ENCODE data around the gene SPACA7.

The SPACA7 gene

GRCh38 chr13:112376050-112376681 lies at the start of gene SPACA7:
Gene SPACA7, plus strand, starts transcription at chr13:112376355. Its CDS starts 31 bp downstream, at chr13:112376386.
- no peak for FAIRE-seq

GRCh38 chr13:112326821-112327370 lies 49.3 kb upstream of the SPACA7 start:
- FAIRE-seq: no peak

GRCh38 chr13:112328936-112329335 lies 47.2 kb upstream of the SPACA7 start:
- no peak for FAIRE-seq

DNA sequence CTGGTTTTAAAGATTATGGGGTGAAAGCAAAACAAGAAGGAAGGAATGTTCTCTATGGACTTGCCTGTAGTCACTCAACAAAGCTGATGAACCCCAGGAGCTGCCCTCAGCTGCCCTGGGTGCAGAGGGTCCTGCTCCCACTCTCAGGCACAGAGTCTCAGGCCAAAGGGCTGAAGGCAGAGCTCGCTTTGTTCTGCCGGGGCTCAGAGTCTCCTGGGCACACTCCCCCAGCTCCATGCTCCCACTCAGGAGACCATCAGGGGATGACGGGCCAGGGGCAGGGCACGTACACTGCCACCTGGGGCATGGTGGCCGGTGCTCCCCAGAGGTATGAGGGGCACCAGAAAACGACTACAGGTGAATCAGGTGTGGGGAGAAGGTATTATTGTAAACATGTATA lies 46.8 kb upstream of the SPACA7 start:
- FAIRE-seq: no peak

- FAIRE-seq: no peak
Observed at GRCh38 chr13:112330066-112330465, 46.1 kb upstream of the SPACA7 start.

DNA sequence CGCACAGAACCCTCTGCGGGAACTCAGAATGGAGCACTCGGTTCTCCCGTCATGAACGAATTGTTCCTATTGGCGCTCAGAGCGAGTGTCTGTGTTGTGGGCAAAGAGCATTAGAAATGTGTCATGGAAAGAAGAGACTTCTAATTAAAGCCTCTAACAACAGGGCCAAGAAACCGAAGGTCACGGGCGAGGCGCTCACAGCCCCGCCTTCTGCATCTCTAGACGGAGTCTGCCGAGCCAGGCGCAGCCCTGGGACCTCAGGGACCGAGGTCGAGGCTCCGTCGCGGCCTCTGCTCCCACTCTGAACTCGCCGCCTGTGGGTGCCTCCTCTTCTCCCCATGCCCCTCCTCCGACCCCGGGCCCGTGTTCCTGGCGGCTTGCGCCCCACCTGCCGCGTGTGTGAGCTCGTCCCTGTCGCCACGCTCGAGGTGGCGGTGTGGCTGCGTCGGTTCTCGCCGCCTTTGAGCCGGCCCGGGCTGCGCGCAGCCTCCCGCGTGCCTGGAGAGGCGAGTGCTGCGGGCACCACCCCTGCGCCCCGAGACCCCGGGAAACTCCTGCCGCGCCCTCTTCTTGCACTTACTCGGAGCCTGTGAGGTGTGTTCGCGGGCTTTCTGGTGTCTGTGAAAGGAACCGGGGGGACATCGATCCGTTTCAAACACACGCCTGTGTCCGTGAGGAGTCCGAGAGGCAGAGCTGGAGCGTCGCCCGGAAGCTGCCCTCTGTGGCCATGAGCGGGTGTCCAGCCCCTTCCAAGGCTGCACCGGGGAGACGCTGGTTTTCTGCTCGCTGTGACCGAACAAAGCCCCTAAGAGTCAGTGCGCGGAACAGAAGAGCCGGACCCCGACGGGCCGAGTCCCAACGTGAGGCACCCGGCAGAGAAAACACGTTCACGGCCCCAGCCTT lies 45.4 kb upstream of the SPACA7 start:
- no peak for FAIRE-seq

DNA sequence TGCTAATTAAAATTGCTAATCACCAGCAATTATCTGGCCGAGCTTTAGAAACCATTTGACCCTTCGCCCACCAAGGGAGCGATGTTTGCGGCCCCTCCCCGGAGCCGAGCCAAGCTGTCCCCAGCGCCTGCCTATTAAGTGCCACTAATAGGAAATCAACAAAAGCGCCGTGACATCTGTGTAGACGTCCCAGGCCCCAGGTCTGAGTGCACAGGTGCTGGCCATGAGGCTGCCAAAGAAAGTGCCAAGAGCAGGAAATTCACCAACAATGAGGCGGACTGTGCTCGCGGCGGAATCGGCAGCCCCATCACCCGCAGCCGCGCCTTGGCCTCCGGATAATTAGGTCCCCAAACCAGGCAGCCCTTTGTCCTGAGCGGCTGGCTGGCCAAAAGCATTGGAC lies 44.5 kb upstream of the SPACA7 start:
- no peak for FAIRE-seq

- no peak for FAIRE-seq
Observed at GRCh38 chr13:112332727-112333126, 43.4 kb upstream of the SPACA7 start.

GRCh38 chr13:112333756-112334543 lies 42.2 kb upstream of the SPACA7 start:
- FAIRE-seq: no peak

- no peak for FAIRE-seq
Observed at GRCh38 chr13:112335135-112335534, 41.0 kb upstream of the SPACA7 start.

DNA sequence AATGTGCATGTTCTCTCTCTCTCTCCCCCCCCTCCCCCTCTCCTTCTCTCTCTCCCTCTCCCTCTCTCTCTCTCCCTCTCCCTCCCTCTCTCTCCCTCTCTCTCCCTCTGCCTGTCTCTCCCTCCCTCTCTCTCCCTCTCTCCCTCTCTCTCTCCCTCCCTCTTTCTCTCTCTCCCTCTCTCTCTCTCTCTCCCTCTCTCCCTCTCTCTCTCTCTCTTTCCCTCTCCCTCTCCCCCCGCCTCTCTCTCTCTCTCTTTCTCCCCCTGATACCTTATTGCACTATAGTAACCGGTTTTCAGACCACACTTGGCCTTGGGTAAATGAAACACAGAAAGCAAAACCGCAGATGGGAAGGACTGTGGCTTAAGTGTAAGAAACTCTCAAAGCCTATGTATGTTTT lies 34.7 kb upstream of the SPACA7 start:
- no peak for FAIRE-seq

DNA sequence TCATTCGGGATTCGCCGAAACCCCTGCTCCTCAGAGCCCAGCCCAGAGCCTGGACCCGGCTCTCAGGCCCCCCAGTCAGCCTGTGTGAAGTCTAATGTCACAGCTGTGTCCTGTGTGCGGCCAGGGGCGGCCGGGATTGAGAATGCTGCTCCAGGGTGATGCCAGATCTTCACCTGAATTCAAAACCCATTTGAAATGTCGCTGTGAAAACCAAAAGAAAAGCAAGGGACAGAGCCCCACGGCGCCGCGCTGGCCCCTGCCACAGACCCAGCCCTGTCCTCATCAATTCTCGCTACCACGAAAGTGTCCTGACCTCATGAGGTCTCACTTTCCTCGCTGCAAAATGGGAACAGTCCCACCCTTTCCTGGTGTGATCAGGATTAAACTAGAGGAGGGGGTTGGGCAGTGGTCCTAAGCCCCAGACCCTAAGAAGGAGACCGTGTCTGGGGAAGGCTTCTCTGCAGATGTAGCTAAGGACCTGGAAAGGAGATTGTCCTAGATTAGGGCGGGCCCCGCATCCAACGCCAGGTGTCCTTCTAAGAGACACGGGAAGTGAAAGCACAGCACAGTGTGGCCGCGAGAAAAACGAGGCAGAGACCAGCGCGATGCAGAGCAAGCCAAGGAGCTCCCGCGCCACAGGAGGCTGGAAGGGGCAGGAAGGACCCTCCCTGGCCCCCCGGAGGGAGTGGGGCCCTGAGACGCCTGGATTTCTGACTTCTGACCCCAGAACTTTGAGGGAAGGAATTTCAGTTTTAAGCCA lies 34.0 kb upstream of the SPACA7 start:
- FAIRE-seq: no peak

DNA sequence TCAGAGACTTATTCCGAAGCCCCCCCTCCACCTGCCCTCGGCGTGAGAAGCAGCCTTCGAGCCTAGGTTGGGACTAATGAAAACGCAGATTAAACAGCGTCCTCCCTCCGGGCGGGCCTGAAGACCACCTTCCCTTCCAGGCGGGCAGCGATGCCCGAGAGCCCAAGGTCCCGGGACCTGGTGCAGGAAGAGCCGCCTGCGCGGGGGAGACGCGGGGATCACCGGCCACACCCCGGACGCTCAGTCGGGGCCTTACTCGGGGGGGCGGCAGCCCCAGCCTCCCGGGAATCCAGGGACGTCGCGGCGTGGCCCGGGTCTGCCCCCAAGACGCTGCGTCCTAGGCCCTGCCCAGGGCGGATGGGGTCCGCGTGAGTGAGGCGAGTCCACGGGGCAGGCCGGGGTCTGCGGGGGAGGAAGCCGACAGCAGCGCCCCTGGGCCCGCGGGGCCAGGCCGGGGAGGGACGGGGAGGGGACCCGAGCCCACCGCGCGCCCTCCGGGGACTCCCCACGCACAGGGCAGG lies 33.3 kb upstream of the SPACA7 start:
- no peak for FAIRE-seq

DNA sequence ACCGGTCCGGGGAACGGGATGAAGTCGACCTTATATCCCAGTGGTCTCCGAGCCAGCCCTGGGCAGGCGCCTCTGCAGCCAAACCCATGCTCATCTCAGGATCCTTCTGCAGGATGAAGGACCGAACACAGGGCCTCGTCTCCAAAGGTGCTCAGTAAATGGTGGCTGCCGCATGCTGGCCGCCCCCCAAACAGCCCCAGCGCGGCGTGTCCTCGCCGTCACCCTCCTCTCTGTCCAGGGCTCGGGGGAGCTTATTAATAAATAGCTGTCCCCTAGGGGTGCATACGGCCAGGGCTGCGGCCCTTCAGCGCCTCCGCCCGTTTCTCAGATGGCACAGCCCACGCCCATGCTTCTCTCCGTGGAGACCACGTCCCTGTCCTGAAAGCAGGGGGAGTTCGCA lies 32.6 kb upstream of the SPACA7 start:
- FAIRE-seq: no peak

DNA sequence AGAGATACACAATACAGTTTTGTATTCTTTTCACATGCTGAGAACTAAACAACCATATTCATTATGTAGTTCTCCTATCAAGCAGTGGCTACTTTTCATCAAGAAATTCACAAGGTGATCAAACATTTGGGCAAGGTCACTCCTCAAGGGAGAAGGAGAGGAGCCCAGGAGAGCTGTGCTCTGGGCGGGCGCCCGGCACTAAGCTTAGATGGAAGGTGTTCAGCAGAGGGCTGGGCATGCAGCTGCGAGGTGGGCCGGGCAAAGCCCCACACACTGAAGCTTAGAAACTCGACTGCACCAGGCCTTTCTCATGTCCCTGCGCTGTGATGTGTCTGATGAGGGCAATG lies 30.4 kb upstream of the SPACA7 start:
- FAIRE-seq: no peak

DNA sequence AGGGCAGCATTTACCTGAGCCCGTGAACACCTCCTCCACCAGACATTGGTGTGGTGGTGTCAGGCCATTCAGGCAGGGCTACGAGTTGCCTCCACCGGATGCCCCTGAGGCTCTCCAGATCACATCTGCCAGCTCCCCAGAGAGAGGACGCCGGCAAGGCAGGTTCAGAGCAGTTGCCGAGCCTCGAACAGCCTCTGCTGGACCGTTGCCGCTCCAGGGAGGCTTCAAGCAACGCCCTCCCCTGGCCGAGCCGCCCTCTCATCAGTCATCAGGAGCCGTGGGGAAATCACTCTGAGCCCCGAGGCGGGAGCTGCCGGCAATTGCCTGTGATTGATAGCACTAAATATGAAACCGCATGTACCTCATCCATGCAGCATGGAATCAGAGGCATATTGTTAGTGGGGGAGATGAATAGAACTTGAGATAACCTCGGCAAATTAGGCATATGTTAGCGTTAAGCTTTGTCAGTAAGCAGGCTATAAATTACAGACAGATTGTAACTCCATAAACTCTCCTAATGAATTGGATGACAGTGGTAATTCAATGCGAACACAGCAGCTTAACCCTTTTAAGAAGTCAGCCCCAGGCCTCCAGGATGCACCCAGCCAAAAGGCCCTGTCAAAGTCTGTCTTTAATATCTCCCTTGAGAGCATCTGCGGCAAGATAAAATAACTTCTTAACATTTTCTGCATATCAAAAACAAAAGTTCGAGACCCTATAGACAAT lies 29.8 kb upstream of the SPACA7 start:
- FAIRE-seq: no peak

DNA sequence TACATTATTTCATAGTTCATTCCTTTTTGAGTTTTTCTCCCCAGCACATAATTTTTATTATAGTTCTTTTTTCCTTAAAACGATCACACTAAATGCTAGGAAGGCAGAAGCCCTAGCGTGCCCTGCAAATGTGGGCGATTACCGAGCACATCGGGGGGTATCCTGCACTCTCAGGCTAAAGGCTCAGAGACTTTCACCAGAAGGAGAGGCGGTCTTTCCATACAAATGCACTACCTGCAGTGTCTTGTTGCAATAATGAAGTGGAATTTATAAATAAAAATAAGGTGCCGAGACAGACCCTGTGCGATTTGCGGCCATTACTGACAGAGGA lies 29.3 kb upstream of the SPACA7 start:
- no peak for FAIRE-seq

DNA sequence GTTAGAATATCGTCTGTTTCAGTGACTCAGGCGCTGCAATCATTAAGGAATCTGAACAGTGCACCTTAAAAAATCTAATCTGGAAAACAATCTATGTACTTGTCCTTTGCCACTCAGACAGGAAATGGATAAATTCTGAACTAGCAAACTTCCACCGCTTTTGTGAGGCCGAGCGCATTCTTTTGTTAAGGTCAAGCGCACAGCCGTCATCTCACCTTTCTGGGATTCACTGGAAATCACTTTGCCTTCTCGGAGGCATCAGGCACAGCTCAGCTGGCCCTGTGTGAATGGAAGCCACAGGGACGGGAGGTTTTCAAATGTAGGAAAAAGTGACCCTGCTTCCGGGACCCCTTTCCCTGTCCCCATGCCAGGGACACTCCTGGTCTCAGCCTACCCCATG lies 28.2 kb upstream of the SPACA7 start:
- FAIRE-seq: no peak

- FAIRE-seq: no peak
Observed at GRCh38 chr13:112348642-112349345, 27.4 kb upstream of the SPACA7 start.

GRCh38 chr13:112349681-112350080 lies 26.5 kb upstream of the SPACA7 start:
- no peak for FAIRE-seq

GRCh38 chr13:112350300-112350699 lies 25.9 kb upstream of the SPACA7 start:
- no peak for FAIRE-seq

All from colon (tissue), 2 donors.